ENCODE measurements around the gene SAMD4A.

The SAMD4A gene

DNA sequence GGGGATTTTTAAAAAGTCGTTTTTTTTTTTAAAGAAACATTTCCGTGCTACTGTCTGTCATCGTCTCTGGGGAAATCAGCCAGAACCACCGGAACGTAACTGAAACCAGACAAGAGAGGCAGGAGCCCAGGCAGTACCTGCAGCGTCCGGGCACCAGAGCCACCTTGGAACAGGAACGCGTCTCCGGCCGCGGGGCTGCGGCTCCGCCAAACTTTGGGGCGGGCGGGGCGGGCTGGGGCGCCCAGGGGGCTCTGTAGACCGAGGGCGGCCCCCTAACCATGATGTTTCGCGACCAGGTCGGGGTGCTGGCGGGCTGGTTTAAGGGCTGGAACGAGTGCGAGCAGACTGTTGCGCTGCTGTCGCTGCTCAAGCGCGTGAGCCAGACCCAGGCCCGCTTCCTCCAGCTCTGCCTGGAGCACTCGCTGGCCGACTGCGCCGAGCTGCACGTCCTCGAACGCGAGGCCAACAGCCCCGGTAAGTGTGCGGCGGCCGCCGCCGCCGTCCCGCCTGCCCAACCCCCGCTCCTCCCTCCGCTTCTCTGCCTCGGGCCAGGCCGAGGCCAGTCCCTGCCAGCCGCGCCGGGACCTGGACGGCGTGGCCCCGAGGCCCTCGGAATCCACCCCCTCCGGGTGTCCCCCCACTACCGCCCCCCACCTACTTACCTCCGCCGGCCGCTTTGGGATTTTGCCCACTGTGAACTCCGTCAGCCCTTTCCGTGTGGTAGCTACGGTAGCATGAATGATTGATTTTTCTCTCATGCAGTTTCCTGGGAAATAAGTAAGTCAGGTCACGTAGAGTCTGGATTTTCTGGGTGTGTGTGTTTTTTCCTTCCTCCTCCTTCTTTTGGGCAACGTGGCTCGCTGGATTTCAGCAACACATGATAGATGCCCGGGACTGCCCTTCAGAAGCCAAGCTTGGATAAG, 972 bp downstream of the SAMD4A start:
- peak; percentile 35 to 44 for DNase-seq

- no peak for DNase-seq
Measured at GRCh38 chr14:54568821-54569595, 2.1 kb downstream of the SAMD4A start.

DNA sequence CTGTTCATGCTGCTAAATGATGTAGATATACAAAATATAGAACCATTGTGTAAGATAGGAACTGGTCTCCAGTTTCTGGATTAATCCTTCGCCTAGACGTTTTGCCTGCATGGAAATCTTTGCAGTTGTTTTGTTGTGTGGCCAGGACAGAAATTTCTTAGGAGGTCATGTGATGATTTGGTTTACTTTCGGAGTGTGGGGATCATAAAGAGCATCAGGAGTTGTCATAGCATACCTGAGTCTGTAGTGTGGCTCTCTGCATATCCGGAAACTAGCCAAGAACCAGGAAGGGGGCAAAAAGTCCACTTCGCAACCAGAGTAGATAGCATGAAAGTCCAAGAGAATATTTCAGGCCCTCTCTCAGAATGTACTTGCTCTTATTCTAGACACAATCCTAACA, 3.1 kb downstream of the SAMD4A start:
- no peak for DNase-seq

DNA sequence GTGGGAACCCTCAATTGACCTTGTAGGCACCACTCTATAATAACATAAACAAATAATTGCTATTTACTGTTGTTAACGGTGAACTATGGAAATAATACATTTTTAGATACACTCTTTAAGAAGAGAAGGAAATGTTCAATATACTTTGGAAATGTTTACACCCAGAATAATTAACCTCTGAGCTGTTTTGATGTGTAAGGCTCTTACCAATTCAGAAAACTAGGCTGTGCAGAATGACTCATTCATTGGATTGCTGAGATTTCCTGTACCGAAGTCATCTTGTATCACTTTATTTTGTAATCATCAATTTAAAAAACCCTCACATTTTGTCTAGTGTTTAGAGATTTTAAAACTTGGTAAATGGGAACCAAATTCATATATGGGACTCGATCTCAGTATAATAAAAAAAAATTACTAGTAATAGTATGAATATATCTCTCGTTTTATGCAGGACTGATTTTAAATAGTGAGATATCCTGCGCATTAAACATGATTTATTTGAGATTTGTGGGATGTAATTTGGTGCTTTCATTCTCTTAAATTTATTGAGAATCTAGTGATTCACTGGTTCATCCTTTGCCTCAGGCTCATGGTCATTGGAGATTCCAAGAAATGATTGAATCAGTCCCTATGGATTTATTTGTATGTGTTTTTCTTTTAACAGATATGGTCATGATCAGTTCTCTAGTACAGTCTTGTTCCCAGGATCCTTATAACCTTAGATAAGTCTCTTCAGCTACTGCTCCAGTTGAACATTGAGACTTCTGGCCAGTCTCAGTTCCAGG, 3.9 kb downstream of the SAMD4A start:
- DNase-seq: no peak

DNA sequence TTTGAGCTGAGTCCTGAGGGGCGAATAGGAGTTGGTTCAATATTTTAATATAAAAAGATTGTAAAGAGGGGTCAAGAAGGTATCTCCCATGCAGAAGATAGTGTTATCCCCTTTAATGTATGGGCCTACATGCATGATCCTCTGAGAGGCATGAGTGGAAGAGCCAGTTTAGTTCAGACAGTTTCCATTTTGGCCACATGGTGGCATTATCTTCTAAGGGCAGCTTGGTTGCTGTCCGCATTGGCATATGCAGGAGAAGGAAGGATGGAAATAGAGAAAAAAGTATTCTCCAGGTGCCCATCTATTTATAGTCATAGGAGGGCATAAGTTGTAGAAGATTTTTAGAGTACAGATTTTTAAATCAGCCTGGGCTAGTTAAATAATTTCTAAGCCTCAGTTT, 5.4 kb downstream of the SAMD4A start:
- no peak for DNase-seq

GRCh38 chr14:54574528-54574927, 7.6 kb downstream of the SAMD4A start:
- DNase-seq: no peak

- no peak for DNase-seq
Measured at GRCh38 chr14:54577494-54577893, 10.6 kb downstream of the SAMD4A start.

DNA sequence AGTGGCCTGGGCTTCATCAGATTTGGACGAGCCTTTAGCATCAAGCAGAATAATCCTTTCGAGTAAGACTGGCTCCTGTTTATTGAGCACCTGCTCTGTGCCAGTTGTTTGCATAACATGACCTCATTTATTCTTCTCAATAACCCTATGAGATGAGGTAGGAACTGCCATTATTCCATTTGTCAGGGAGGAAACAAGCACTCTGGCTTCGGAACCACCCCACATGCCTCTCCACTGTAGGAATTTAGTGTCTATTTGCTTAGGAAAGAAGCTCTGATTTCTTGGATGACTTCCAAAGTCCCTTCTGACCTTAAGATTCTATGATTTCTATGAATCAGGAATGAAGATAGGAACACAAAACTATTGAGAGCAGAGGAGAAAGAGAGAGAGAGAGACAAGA, 11.0 kb downstream of the SAMD4A start:
- DNase-seq: no peak

GRCh38 chr14:54579621-54580020, 12.7 kb downstream of the SAMD4A start:
- DNase-seq: no peak

GRCh38 chr14:54580933-54581332, 14.0 kb downstream of the SAMD4A start:
- no peak for DNase-seq

- DNase-seq: no peak
Measured at GRCh38 chr14:54582334-54582733, 15.4 kb downstream of the SAMD4A start.

GRCh38 chr14:54584097-54584496, 17.2 kb downstream of the SAMD4A start:
- DNase-seq: no peak

- no peak for DNase-seq
Measured at GRCh38 chr14:54585214-54585613, 18.3 kb downstream of the SAMD4A start.

DNA sequence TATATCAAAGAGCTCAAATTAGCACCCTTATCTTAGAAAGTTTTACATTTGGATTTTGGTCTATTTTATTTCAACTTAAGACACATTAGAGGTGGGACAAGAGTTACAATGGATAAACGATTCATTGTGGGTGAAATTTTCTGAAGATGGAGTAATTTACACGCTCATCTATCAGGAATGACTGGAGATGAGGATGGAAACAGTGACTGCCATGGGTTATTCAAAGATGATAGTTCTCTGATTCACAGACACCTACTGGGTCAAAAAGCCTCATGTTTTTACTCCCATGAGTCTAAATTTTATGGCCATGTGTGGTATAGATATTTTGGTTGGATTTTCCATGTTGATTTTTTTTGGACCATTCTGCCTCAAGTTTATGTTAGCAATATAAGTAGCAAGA, 22.1 kb downstream of the SAMD4A start:
- no peak for DNase-seq

- DNase-seq: no peak
Measured at GRCh38 chr14:54589843-54590242, 22.9 kb downstream of the SAMD4A start.

GRCh38 chr14:54590481-54590880, 23.6 kb downstream of the SAMD4A start:
- no peak for DNase-seq

DNA sequence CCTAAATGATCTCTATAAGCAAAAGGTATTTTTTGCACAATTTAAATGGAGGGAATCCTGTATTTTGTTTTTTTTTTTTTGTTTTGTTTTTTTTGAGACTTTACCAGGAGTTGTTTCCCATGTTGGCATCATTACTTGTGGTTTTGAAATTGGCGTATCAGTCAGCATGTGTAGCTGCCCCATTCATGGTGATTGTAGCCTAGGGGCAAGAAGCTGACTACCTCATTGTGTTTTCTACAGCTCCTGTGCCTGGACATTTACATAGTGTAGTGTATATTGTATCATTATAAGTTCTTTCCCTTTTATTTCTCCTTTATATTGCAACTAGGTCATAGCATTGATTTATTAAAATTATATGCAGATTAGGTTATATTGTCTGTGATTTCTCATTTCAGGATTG, 24.5 kb downstream of the SAMD4A start:
- DNase-seq: no peak

DNA sequence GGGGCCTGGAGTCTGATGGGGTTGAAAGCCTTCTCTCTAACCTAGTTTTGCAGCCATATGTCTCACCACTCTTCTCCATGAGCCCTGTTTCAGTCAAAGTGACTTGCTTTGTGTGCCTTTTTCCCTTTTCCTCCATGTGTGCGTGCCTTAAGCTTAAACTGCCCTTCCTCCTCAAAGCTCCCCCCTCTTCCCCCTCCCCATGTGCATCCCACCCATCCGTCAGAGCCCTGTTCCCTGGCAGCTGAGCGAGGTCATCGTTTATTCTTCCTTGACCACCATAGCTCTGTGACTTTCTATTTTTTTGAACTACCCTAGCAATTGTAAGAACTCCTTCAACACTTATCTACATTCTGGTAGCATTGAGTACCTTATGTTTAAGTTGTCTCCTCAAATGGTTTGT, 24.9 kb downstream of the SAMD4A start:
- DNase-seq: no peak

- DNase-seq: no peak
Measured at GRCh38 chr14:54593860-54594259, 26.9 kb downstream of the SAMD4A start.

DNA sequence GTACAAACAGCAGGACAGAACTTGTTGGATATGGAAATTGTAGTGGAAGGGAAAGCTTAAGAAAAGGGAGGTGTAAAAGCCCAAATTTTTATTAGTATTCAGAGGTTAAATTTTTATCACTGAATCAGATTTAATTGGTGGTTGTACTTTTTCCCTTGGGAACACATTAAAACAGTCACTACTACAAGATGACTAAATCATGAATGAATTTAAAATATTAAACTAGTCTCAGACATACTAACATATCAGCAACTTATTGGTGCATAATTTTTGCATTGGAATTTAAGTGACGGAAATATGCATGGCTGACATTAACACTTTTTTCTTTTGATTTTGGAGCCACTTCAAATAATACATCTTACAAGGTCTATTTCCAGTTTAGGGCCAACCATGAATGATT, 27.6 kb downstream of the SAMD4A start:
- DNase-seq: no peak

GRCh38 chr14:54597795-54598443, 31.0 kb downstream of the SAMD4A start:
- no peak for DNase-seq

GRCh38 chr14:54599966-54600716, 33.2 kb downstream of the SAMD4A start:
- DNase-seq: no peak
